Sciatic nerve (tissue), 2 donors: ENCODE results near the gene VLDLR. TPM values are rescaled to one million over a fixed set of nuclear protein-coding genes. Genes with fewer than 3 reads are reported as not detected.
"Not testable (repeated sequence)": the region's sequence is repeated elsewhere in the genome, so short reads cannot be mapped to it uniquely, and the experiment has no call there.

ENCODE experiments used
- ATAC-seq: fragments of 200-7000 bp; cut with Tn5 transposase; one replicate; pipeline ENCODE4 v1.9.1; 2020; ENCODE audit warnings: mild to moderate bottlenecking, moderate library complexity
- DNase-seq: peaks from one replicate; pipeline ENCODE4 v3.0.0-alpha.2; 2020; ENCODE audit warnings: low spot score
- intact Hi-C: fragments of 100-400 bp; cut with DNase I; formaldehyde crosslinking; loops from one replicate; pipeline ENCODE4 v1.14.2; 2022
- total RNA-seq: library from RNA; stranded (reverse); fragmentation: NEBNext Ultra II Directional; extraction: Animal tissue kit (Norgen Biotek cat#: 25700); gene quantifications from one replicate; pipeline ENCODE4 v1.2.1, GENCODE V29; 2021
- donor health status: DM: no; HTN: no; CAD: no.
- donor health status: DM: no; HTN: no; CAD: no.

VLDLR gene
- total RNA-seq, 1 donor from 2014 or later = 25.8 TPM

DNA sequence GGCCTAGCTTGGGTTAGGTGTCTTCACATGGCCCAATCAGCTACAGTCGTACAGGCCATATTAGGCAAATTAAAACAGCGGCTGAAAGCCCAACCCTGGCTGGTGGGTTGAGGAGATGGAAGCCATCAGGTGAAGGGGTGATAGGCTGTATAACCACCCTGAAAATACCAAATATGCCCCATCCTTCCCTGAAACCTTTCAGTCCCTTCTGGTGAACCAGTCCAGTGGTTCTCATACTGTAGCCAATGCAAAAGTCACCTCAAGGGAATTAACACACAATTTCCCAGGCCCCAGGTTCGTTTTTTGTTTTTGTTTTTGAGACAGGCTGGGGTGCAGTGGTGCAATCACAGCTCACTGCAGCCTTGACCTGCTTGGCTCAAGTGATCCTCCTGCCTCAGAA lies 75.9 kb downstream of the VLDLR start:
- intact Hi-C loops = no loop called here
- no peak for DNase-seq
- no peak for ATAC-seq

DNA sequence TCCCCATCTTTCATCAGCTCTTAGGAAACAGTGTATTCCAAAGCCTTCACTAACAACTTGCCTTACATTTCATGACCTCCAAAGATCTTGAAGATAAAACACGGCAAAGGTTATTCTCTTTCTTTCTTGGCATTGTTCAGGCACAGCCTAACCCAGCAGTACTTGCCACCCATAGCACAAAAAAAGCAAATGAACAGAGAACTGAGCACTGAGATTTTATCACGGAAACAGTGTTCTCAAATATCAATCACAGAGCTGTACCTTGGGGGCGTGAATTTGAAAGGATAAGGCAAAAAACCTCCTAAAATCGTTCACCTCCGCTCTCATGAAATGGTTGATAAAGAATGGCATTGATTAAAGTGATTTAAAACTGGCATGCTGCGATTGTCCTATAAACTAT lies 78.8 kb downstream of the VLDLR start:
- intact Hi-C loops = no loop called here
- DNase-seq (no peak), ATAC-seq (no peak)

DNA sequence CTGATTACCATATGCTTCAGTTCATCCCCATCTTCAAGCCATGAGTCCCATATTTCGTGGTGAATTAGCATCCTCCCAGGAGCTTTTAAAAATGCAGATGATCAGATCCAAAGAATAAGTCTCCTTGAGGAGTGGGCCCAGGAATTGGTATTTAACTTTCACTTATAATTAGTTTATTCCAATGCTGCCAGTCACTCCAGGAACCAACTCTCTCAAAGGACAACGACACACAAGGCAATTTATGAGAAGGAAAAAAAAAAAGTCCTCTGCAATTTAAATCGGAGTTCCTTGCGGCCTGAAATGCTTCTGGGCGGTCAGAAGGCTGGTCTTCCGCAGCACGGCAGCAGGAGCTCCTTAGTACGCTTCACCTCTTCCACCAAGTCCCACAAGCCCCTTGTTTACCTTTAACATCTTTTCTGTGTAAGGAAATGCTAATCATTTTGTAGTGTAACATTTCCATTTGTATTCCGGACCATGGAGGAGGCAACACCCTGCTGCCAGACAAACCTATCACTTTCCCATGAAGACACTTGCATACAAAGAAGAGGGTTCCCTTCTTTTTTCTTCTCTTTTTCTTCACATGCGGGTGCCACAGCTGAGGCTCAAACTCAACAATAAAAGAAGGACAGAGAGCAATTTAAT lies 79.4 kb downstream of the VLDLR start:
- ATAC-seq (no peak), DNase-seq (no peak)
- intact Hi-C loops = no loop called here

DNA sequence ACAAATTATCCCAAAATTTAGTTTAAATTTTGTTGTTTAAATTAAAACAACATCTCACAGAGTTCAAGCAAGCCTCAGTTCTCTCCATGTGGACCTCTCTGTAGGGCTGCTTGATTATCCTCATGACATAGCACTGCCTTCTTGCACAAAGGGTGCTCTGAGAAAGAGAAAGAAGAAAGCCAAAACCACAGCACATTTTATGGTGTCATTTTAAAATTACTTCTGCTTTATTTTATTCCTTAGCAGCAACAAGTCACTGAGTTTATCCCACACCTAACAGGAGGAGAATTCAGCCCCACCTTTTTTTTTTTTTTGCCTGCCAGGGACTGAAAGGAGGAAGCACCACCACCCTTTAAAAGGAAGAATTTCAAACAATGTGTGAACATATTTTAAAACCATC lies 82.9 kb downstream of the VLDLR start:
- intact Hi-C loops = no loop called here
- ATAC-seq (no peak), DNase-seq (no peak)

DNA sequence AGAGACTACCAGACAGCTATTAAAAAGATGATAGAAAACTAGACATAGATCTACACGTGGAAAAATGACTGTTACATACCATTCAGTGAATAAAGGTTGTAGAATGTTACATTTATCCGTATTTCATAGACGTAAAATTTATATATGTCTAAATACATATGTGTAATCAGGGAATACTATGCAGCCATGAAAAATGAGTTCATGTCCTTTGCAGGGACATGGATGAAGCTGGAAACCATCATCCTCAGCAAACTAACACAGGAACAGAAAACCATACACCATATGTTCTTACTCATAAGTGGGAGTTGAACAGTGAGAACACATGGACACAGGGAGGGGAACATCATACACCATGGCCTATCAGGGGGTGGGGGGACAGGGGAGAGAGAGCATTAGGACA lies 85.7 kb downstream of the VLDLR start:
- DNase-seq, ATAC-seq, intact Hi-C loops: not testable (repeated sequence)

Other genes starting within 250 kb of the VLDLR start
- not detected for gene KCNV2, start 95.7 kb downstream of the VLDLR start, total RNA-seq
- 46.7 TPM for gene PUM3, start 222.3 kb downstream of the VLDLR start, total RNA-seq